NCI-H526 (cell line): ENCODE measurements around the gene HS6ST1.

ENCODE experiments used
- DNase-seq, 2 experiments: peaks; one replicate each; lab custom pipeline; 2025; lab: John Stamatoyannopoulos, UW

HS6ST1 gene

GRCh38 chr2:128310094-128310716, 8.5 kb downstream of the HS6ST1 start:
- DNase-seq = no peak

GRCh38 chr2:128309280-128310093, 9.2 kb downstream of the HS6ST1 start:
- DNase-seq = peak in 1 of 2 experiments; percentile 71

GRCh38 chr2:128308889-128309279, 9.8 kb downstream of the HS6ST1 start:
- no peak for DNase-seq

GRCh38 chr2:128308284-128308731, 10.4 kb downstream of the HS6ST1 start:
- DNase-seq = no peak

- DNase-seq = no peak
Measured at GRCh38 chr2:128307595-128307994, 11.1 kb downstream of the HS6ST1 start.

- no peak for DNase-seq
Measured at GRCh38 chr2:128306931-128307460, 11.7 kb downstream of the HS6ST1 start.

- DNase-seq = peak; percentile 44 to 76
Measured at GRCh38 chr2:128306081-128306930, 12.4 kb downstream of the HS6ST1 start.

- DNase-seq = peak; percentile 14 to 46
Measured at GRCh38 chr2:128305555-128306080, 13.1 kb downstream of the HS6ST1 start.

GRCh38 chr2:128304715-128305554, 13.7 kb downstream of the HS6ST1 start:
- peak; percentile 48 to 64 for DNase-seq

- no peak for DNase-seq
Measured at GRCh38 chr2:128304330-128304714, 14.3 kb downstream of the HS6ST1 start.

GRCh38 chr2:128303911-128304310, 14.8 kb downstream of the HS6ST1 start:
- DNase-seq = no peak

- no peak for DNase-seq
Measured at GRCh38 chr2:128303095-128303791, 15.4 kb downstream of the HS6ST1 start.

GRCh38 chr2:128302744-128303067, 16.0 kb downstream of the HS6ST1 start:
- DNase-seq = no peak

- DNase-seq = no peak
Measured at GRCh38 chr2:128302011-128302743, 16.5 kb downstream of the HS6ST1 start.

GRCh38 chr2:128301501-128301966, 17.1 kb downstream of the HS6ST1 start:
- DNase-seq = no peak

- DNase-seq = no peak
Measured at GRCh38 chr2:128301021-128301420, 17.6 kb downstream of the HS6ST1 start.

GRCh38 chr2:128300151-128301020, 18.3 kb downstream of the HS6ST1 start:
- DNase-seq = no peak

GRCh38 chr2:128299628-128300027, 19.0 kb downstream of the HS6ST1 start:
- no peak for DNase-seq
